Measurements from ENCODE around the gene EVI5. TPM values are rescaled to one million over a fixed set of nuclear protein-coding genes. Genes with fewer than 3 reads are reported as not detected.

EVI5 gene
- total RNA-seq, 1 experiment from 2014 or later, result 31.2 TPM

GRCh38 chr1:92470216-92470615, 314.7 kb downstream of the EVI5 start:
- Histone ChIP-seq H3K9me3 (no peaks in the 10 kb centered on the region), H3K36me3 (ENCODE audit: control insufficient read depth, insufficient read depth, low read length) (no peaks in the 10 kb centered on the region), H3K27me3 (replicated peaks; ENCODE audit: control insufficient read depth, insufficient read depth, low read length) (no peaks in the 10 kb centered on the region), H3K4me1 (no peaks in the 10 kb centered on the region), H3K4me3 (ENCODE audit: low read depth, low read length) (no peak overlapping the region)
- no TSS peak for BruUV-seq (replicated peaks)
- no peaks in the 10 kb centered on the region for H3K4me1 Mint-ChIP-seq (ENCODE audit: low read depth, unreplicated experiment)
- ChIA-PET POLR2A (no interaction called here), CTCF (no interaction called here)
- intact Hi-C loops (cut with micrococcal nuclease; ENCODE audit: unreplicated experiment), result no loop called here
- H3K4me3 Mint-ChIP-seq (ENCODE audit: unreplicated experiment), result no peak overlapping the region
- no peak for DNase-seq
- no peak overlapping the region for H3K27ac Mint-ChIP-seq (ENCODE audit: unreplicated experiment)
- no peaks in the 10 kb centered on the region for H3K9me3 Mint-ChIP-seq (ENCODE audit: unreplicated experiment)
- H3K36me3 Mint-ChIP-seq (ENCODE audit: insufficient read depth, unreplicated experiment), result no peaks in the 10 kb centered on the region
- H3K27me3 Mint-ChIP-seq (ENCODE audit: insufficient read depth, unreplicated experiment), result no peaks in the 10 kb centered on the region
- TF ChIP-seq, protein P1, sequence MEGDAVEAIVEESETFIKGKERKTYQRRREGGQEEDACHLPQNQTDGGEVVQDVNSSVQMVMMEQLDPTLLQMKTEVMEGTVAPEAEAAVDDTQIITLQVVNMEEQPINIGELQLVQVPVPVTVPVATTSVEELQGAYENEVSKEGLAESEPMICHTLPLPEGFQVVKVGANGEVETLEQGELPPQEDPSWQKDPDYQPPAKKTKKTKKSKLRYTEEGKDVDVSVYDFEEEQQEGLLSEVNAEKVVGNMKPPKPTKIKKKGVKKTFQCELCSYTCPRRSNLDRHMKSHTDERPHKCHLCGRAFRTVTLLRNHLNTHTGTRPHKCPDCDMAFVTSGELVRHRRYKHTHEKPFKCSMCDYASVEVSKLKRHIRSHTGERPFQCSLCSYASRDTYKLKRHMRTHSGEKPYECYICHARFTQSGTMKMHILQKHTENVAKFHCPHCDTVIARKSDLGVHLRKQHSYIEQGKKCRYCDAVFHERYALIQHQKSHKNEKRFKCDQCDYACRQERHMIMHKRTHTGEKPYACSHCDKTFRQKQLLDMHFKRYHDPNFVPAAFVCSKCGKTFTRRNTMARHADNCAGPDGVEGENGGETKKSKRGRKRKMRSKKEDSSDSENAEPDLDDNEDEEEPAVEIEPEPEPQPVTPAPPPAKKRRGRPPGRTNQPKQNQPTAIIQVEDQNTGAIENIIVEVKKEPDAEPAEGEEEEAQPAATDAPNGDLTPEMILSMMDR (IDR thresholded peaks at IDR 0.05; ENCODE audit: insufficient read depth in 1 of 2, low read depth in 1 of 2, low read length in 1 of 2, severe bottlenecking in 1 of 2, unreplicated experiment in 1 of 2), result no peak

GRCh38 chr1:92466683-92467352, 318.1 kb downstream of the EVI5 start:
- intact Hi-C loops (cut with micrococcal nuclease; ENCODE audit: unreplicated experiment), result no loop called here
- H3K4me1 Mint-ChIP-seq (ENCODE audit: low read depth, unreplicated experiment), result no peaks in the 10 kb centered on the region
- Histone ChIP-seq H3K4me1 (no peaks in the 10 kb centered on the region), H3K9me3 (no peaks in the 10 kb centered on the region), H3K4me3 (ENCODE audit: low read depth, low read length) (no peak overlapping the region), H3K27me3 (replicated peaks; ENCODE audit: control insufficient read depth, insufficient read depth, low read length) (no peaks in the 10 kb centered on the region), H3K36me3 (ENCODE audit: control insufficient read depth, insufficient read depth, low read length) (no peaks in the 10 kb centered on the region)
- POLR2A ChIA-PET, result no interaction called here
- no peak overlapping the region for H3K27ac Mint-ChIP-seq (ENCODE audit: unreplicated experiment)
- no peak overlapping the region for H3K4me3 Mint-ChIP-seq (ENCODE audit: unreplicated experiment)
- DNase-seq, result no peak
- CTCF ChIA-PET, result no interaction called here
- TF ChIP-seq, protein P1 (IDR thresholded peaks at IDR 0.05; ENCODE audit: insufficient read depth in 1 of 2, low read depth in 1 of 2, low read length in 1 of 2, severe bottlenecking in 1 of 2, unreplicated experiment in 1 of 2), result no peak
- no peaks in the 10 kb centered on the region for H3K36me3 Mint-ChIP-seq (ENCODE audit: insufficient read depth, unreplicated experiment)
- no peaks in the 10 kb centered on the region for H3K9me3 Mint-ChIP-seq (ENCODE audit: unreplicated experiment)
- BruUV-seq (replicated peaks), result no TSS peak
- H3K27me3 Mint-ChIP-seq (ENCODE audit: insufficient read depth, unreplicated experiment), result no peaks in the 10 kb centered on the region

- POLR2A ChIA-PET, result no interaction called here
- Histone ChIP-seq H3K36me3 (ENCODE audit: control insufficient read depth, insufficient read depth, low read length) (no peaks in the 10 kb centered on the region), H3K27me3 (replicated peaks; ENCODE audit: control insufficient read depth, insufficient read depth, low read length) (no peaks in the 10 kb centered on the region), H3K4me3 (ENCODE audit: low read depth, low read length) (no peak overlapping the region), H3K4me1 (no peaks in the 10 kb centered on the region), H3K9me3 (no peaks in the 10 kb centered on the region)
- no peak overlapping the region for H3K4me3 Mint-ChIP-seq (ENCODE audit: unreplicated experiment)
- CTCF ChIA-PET, result no interaction called here
- BruUV-seq (replicated peaks), result no TSS peak
- H3K27me3 Mint-ChIP-seq (ENCODE audit: insufficient read depth, unreplicated experiment), result no peaks in the 10 kb centered on the region
- no peaks in the 10 kb centered on the region for H3K4me1 Mint-ChIP-seq (ENCODE audit: low read depth, unreplicated experiment)
- no peak for DNase-seq
- no peak overlapping the region for H3K27ac Mint-ChIP-seq (ENCODE audit: unreplicated experiment)
- H3K9me3 Mint-ChIP-seq (ENCODE audit: unreplicated experiment), result no peaks in the 10 kb centered on the region
- intact Hi-C loops (cut with micrococcal nuclease; ENCODE audit: unreplicated experiment), result no loop called here
- TF ChIP-seq, protein P1 (IDR thresholded peaks at IDR 0.05; ENCODE audit: insufficient read depth in 1 of 2, low read depth in 1 of 2, low read length in 1 of 2, severe bottlenecking in 1 of 2, unreplicated experiment in 1 of 2), result no peak
- H3K36me3 Mint-ChIP-seq (ENCODE audit: insufficient read depth, unreplicated experiment), result no peaks in the 10 kb centered on the region
Measured at GRCh38 chr1:92465256-92465647, 319.7 kb downstream of the EVI5 start.

Data from Caco-2 (cell line).